ENCODE measurements around the gene VPS26B.

GRCh38 chr11:134223121-134223520, 1.4 kb upstream of the VPS26B start:
- TF ChIP-seq POLR2A (IDR thresholded peaks at IDR 0.05; ENCODE audit: low read depth, low read length), result no peak
- no peak for TF ChIP-seq POLR2AphosphoS5 (IDR thresholded peaks at IDR 0.05; ENCODE audit: low read depth, low read length)
